ENCODE data around the gene COPB1.
A peak's percentile ranks its signal among the peaks of the same experiment; 100 is the strongest.

COPB1 gene

GRCh38 chr11:14480716-14481115 is 18.9 kb downstream of the COPB1 start:
- H3K4me3 ChIP-seq (ENCODE audit: low read length): no peak overlapping the region
- DNase-seq (ENCODE audit: low read depth): peak; percentile 51
- no peak for TF ChIP-seq CTCF (IDR thresholded peaks at IDR 0.05; ENCODE audit: insufficient read depth, low read depth, low read length, missing control alignments)

- no peak for DNase-seq (ENCODE audit: low read depth)
- H3K4me3 ChIP-seq (ENCODE audit: low read length): no peak overlapping the region
- TF ChIP-seq CTCF (IDR thresholded peaks at IDR 0.05; ENCODE audit: insufficient read depth, low read depth, low read length, missing control alignments): no peak
Measured at GRCh38 chr11:14471127-14471526, 28.5 kb downstream of the COPB1 start.

- DNase-seq (ENCODE audit: low read depth): no peak
- no peak overlapping the region for H3K4me3 ChIP-seq (ENCODE audit: low read length)
- no peak for TF ChIP-seq CTCF (IDR thresholded peaks at IDR 0.05; ENCODE audit: insufficient read depth, low read depth, low read length, missing control alignments)
Measured at GRCh38 chr11:14463623-14464022, 36.0 kb downstream of the COPB1 start.

- no peak for TF ChIP-seq CTCF (IDR thresholded peaks at IDR 0.05; ENCODE audit: insufficient read depth, low read depth, low read length, missing control alignments)
- H3K4me3 ChIP-seq (ENCODE audit: low read length): no peak overlapping the region
- no peak for DNase-seq (ENCODE audit: low read depth)
Measured at GRCh38 chr11:14460147-14460546, 39.5 kb downstream of the COPB1 start.

GRCh38 chr11:14458377-14458776 is 41.2 kb downstream of the COPB1 start:
- TF ChIP-seq CTCF (IDR thresholded peaks at IDR 0.05; ENCODE audit: insufficient read depth, low read depth, low read length, missing control alignments): no peak
- no peak overlapping the region for H3K4me3 ChIP-seq (ENCODE audit: low read length)
- DNase-seq (ENCODE audit: low read depth): no peak

GRCh38 chr11:14455648-14456430 is 43.8 kb downstream of the COPB1 start:
- no peak for TF ChIP-seq CTCF (IDR thresholded peaks at IDR 0.05; ENCODE audit: insufficient read depth, low read depth, low read length, missing control alignments)
- DNase-seq (ENCODE audit: low read depth): no peak
- H3K4me3 ChIP-seq (ENCODE audit: low read length): no peak overlapping the region
